GM13977 (cell line): ENCODE data around the gene CHRM3.

Source experiments
- DNase-seq: peaks from one replicate; pipeline ENCODE4 v3.0.0; 2012; ENCODE audit warnings: low spot score
- CTCF ChIP-seq: IDR thresholded peaks from 2 replicates; pipeline ENCODE4 v1.5.1; 2012; ENCODE audit warnings: mild to moderate bottlenecking, control low read depth; ENCODE audit not compliant: insufficient read depth; ENCODE audit errors: extremely low read depth, missing control alignments
- in situ Hi-C: fragments of 300-500 bp; cut with MboI; formaldehyde crosslinking; loops from one replicate; pipeline ENCODE4 v1.12.0; 2022; ENCODE audit warnings: low sequenced_read_pairs, low pct_unique_long_range_greater_than_20kb, mixed read lengths, inconsistent platforms; ENCODE audit not compliant: unreplicated experiment

CHRM3 gene

GRCh38 chr1:239382666-239383065 is 3.7 kb upstream of the CHRM3 start:
- no peak for DNase-seq
- no peak for TF ChIP-seq CTCF
- in situ Hi-C loops, result no loop called here

- in situ Hi-C loops, result no loop called here
- DNase-seq, result no peak
- TF ChIP-seq CTCF, result no peak
Observed at GRCh38 chr1:239383714-239384113, 2.7 kb upstream of the CHRM3 start.

GRCh38 chr1:239387304-239388158 is 1.2 kb downstream of the CHRM3 start:
- no peak for TF ChIP-seq CTCF
- in situ Hi-C loops, result no loop called here
- DNase-seq, result no peak

- no peak for DNase-seq
- no peak for TF ChIP-seq CTCF
- in situ Hi-C loops, result no loop called here
Observed at GRCh38 chr1:239388159-239388485, 1.8 kb downstream of the CHRM3 start.

- no peak for DNase-seq
- in situ Hi-C loops, result no loop called here
Observed at GRCh38 chr1:239388578-239388977, 2.2 kb downstream of the CHRM3 start.

GRCh38 chr1:239389703-239390102 is 3.3 kb downstream of the CHRM3 start:
- DNase-seq, result no peak
- TF ChIP-seq CTCF, result no peak
- in situ Hi-C loops, result no loop called here

More at GRCh38 chr1:239388578-239388977, 2.2 kb downstream of the CHRM3 start:
- TF ChIP-seq CTCF, result no peak

- TF ChIP-seq CTCF, result no peak
- in situ Hi-C loops, result no loop called here
- DNase-seq, result no peak
Observed at GRCh38 chr1:239392271-239392670, 5.9 kb downstream of the CHRM3 start.
